ENCODE measurements around the gene CEP350.
"Not testable (repeated sequence)": the region's sequence is repeated elsewhere in the genome, so short reads cannot be mapped to it uniquely, and the experiment has no call there.

The CEP350 gene

DNA sequence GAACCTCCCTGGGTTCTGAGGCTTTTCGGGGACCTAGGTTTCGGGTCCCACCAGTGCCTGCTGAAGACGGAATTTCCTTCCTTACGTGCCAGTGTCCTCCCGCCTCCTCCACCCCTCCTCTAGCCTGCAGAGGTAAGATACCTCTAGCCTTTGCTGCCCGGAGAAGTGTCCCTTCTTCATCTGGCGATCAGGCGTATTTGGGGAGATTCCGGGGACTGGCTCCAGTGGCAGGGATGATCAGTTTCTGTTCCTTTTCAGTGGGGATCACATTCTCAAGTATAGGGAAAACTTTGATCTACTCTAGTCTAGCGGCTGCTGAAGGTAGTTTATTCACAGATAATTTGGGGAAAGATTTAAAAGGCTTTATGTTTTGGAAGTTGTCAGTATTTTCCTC is 674 bp downstream of the CEP350 start:
- Histone ChIP-seq H3K4me1 (ENCODE audit: control insufficient read depth in 1 of 2, insufficient read depth in 2 of 2, low read length in 2 of 2) (no peaks in the 10 kb centered on the region), H3K4me2 (ENCODE audit: low read length) (peak overlapping the region; percentile 61), H3K79me2 (ENCODE audit: control insufficient read depth, insufficient read depth, low read length, poor library complexity) (peaks cover 6% of the 10 kb centered on the region), H3K14ac (ENCODE audit: low read length) (peak overlapping the region; percentile 93), H3K79me1 (ENCODE audit: low read length) (peaks cover 6% of the 10 kb centered on the region), H4K12ac (ENCODE audit: low read depth, low read length) (no peak overlapping the region), H3K4ac (ENCODE audit: low read depth, low read length) (peak overlapping the region; percentile 66), H2BK120ac (ENCODE audit: insufficient read depth, low read length, poor library complexity) (peak overlapping the region; percentile 59), H2AFZ (ENCODE audit: insufficient read depth, low read length, poor library complexity) (peak overlapping the region; percentile 80), H4K91ac (ENCODE audit: low read depth, low read length) (peak overlapping the region; percentile 88), H3K18ac (ENCODE audit: low read length) (peak overlapping the region; percentile 84), H3K27ac (ENCODE audit: low read depth, low read length) (peak overlapping the region; percentile 84), H2BK12ac (ENCODE audit: low read length) (no peak overlapping the region), H3K27me3 (ENCODE audit: insufficient read depth, low read length) (no peaks in the 10 kb centered on the region), H3K36me3 (ENCODE audit: control insufficient read depth in 1 of 2, insufficient read depth in 2 of 2, low read length in 2 of 2) (no peaks in the 10 kb centered on the region), H3K9me3 (ENCODE audit: insufficient read depth, low read depth, low read length) (no peaks in the 10 kb centered on the region), H3K4me3 (ENCODE audit: low read depth, low read length) (peak overlapping the region; percentile 98), H4K8ac (ENCODE audit: low read depth, low read length) (peak overlapping the region; percentile 94), H2AK5ac (ENCODE audit: low read length) (no peak overlapping the region), H2BK5ac (ENCODE audit: low read depth, low read length, poor library complexity) (peak overlapping the region; percentile 83), H3K23ac (ENCODE audit: low read length) (no peak overlapping the region), H3K9ac (ENCODE audit: low read length) (peak overlapping the region; percentile 96)
- no CpG with 5 or more reads among the region's 10 CpGs for WGBS (ENCODE audit: extremely low coverage, insufficient coverage, insufficient read length)
- peak; percentile 29 to 54 for DNase-seq

DNA sequence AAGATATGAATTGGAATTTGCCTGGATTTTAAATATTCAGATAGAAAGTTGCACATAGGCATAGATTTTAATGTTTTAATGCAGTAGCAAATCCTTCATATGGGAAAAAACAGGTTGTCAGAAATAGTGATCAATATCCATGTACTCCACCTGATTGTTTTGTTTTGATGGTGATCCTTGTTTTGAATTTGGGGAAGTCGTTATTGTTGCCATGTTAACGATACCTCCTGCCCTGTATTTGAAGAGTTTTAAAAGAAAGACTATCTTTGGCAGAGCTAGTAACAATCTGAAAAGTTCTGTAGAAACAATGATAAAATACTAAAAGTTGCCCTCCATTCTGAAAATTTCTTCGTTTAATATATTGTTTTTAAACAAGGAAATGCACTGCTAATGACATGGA is 1.1 kb downstream of the CEP350 start:
- Histone ChIP-seq H3K79me2 (ENCODE audit: control insufficient read depth, insufficient read depth, low read length, poor library complexity) (peaks cover 6% of the 10 kb centered on the region), H3K4me1 (ENCODE audit: control insufficient read depth in 1 of 2, insufficient read depth in 2 of 2, low read length in 2 of 2) (no peaks in the 10 kb centered on the region), H3K4me3 (ENCODE audit: low read depth, low read length) (no peak overlapping the region), H3K79me1 (ENCODE audit: low read length) (peaks cover 6% of the 10 kb centered on the region), H3K9ac (ENCODE audit: low read length) (no peak overlapping the region), H3K27ac (ENCODE audit: low read depth, low read length) (no peak overlapping the region), H3K27me3 (ENCODE audit: insufficient read depth, low read length) (no peaks in the 10 kb centered on the region), H3K4me2 (ENCODE audit: low read length) (peak overlapping the region; percentile 61), H2BK12ac (ENCODE audit: low read length) (no peak overlapping the region), H4K91ac (ENCODE audit: low read depth, low read length) (no peak overlapping the region), H2AFZ (ENCODE audit: insufficient read depth, low read length, poor library complexity) (no peak overlapping the region), H3K18ac (ENCODE audit: low read length) (no peak overlapping the region), H3K4ac (ENCODE audit: low read depth, low read length) (no peak overlapping the region), H4K12ac (ENCODE audit: low read depth, low read length) (no peak overlapping the region), H2AK5ac (ENCODE audit: low read length) (no peak overlapping the region), H2BK120ac (ENCODE audit: insufficient read depth, low read length, poor library complexity) (no peak overlapping the region), H3K9me3 (ENCODE audit: insufficient read depth, low read depth, low read length) (no peaks in the 10 kb centered on the region), H2BK5ac (ENCODE audit: low read depth, low read length, poor library complexity) (no peak overlapping the region), H4K8ac (ENCODE audit: low read depth, low read length) (no peak overlapping the region), H3K23ac (ENCODE audit: low read length) (no peak overlapping the region), H3K36me3 (ENCODE audit: control insufficient read depth in 1 of 2, insufficient read depth in 2 of 2, low read length in 2 of 2) (no peaks in the 10 kb centered on the region), H3K14ac (ENCODE audit: low read length) (no peak overlapping the region)
- no peak for DNase-seq
- WGBS (ENCODE audit: extremely low coverage, insufficient coverage, insufficient read length): no CpG with 5 or more reads among the region's 3 CpGs

GRCh38 chr1:179958359-179958758 is 3.7 kb downstream of the CEP350 start:
- Histone ChIP-seq H3K4me3 (ENCODE audit: low read depth, low read length) (no peak overlapping the region), H3K14ac (ENCODE audit: low read length) (no peak overlapping the region), H3K9ac (ENCODE audit: low read length) (no peak overlapping the region), H3K4me1 (ENCODE audit: control insufficient read depth in 1 of 2, insufficient read depth in 2 of 2, low read length in 2 of 2) (no peaks in the 10 kb centered on the region), H3K27ac (ENCODE audit: low read depth, low read length) (no peak overlapping the region), H3K36me3 (ENCODE audit: control insufficient read depth in 1 of 2, insufficient read depth in 2 of 2, low read length in 2 of 2) (peaks cover 0 to 6% of the 10 kb centered on the region in 2 experiments), H3K4ac (ENCODE audit: low read depth, low read length) (no peak overlapping the region), H2AFZ (ENCODE audit: insufficient read depth, low read length, poor library complexity) (no peak overlapping the region), H2AK5ac (ENCODE audit: low read length) (no peak overlapping the region), H2BK5ac (ENCODE audit: low read depth, low read length, poor library complexity) (no peak overlapping the region), H3K9me3 (ENCODE audit: insufficient read depth, low read depth, low read length) (no peaks in the 10 kb centered on the region), H3K23ac (ENCODE audit: low read length) (no peak overlapping the region), H2BK120ac (ENCODE audit: insufficient read depth, low read length, poor library complexity) (no peak overlapping the region), H4K91ac (ENCODE audit: low read depth, low read length) (no peak overlapping the region), H3K27me3 (ENCODE audit: insufficient read depth, low read length) (no peaks in the 10 kb centered on the region), H2BK12ac (ENCODE audit: low read length) (no peak overlapping the region), H3K79me1 (ENCODE audit: low read length) (peaks cover 6% of the 10 kb centered on the region), H4K8ac (ENCODE audit: low read depth, low read length) (no peak overlapping the region), H3K4me2 (ENCODE audit: low read length) (no peak overlapping the region), H3K79me2 (ENCODE audit: control insufficient read depth, insufficient read depth, low read length, poor library complexity) (peaks cover 6% of the 10 kb centered on the region), H3K18ac (ENCODE audit: low read length) (no peak overlapping the region), H4K12ac (ENCODE audit: low read depth, low read length) (no peak overlapping the region)
- DNase-seq: no peak
- no CpG with 5 or more reads among the region's 3 CpGs for WGBS (ENCODE audit: extremely low coverage, insufficient coverage, insufficient read length)

DNA sequence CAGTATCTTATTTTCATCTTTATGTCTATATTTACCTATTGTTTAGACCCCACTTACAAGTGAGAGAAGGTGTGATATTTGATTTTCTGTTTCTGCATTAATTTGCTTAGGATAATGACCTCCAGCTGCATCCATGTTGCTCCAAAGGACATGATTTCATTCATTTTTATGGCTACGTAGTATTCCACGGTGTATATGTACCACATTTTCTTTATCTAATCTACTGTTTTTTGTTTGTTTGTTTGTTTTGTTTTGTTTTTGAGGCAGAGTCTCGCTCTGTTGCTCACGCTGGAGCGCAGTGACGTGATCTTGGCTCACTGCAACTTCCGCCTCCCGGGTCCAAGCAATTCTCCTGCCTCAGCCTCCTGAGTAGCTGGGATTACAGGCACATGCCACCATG is 7.6 kb downstream of the CEP350 start:
- not testable (repeated sequence) for H4K91ac ChIP-seq (ENCODE audit: low read depth, low read length); H3K9me3 ChIP-seq (ENCODE audit: insufficient read depth, low read depth, low read length); H3K4me3 ChIP-seq (ENCODE audit: low read depth, low read length); H3K14ac ChIP-seq (ENCODE audit: low read length); H3K4me1 ChIP-seq (ENCODE audit: control insufficient read depth in 1 of 2, insufficient read depth in 2 of 2, low read length in 2 of 2); H3K4me2 ChIP-seq (ENCODE audit: low read length); H3K23ac ChIP-seq (ENCODE audit: low read length); H3K27ac ChIP-seq (ENCODE audit: low read depth, low read length); H3K27me3 ChIP-seq (ENCODE audit: insufficient read depth, low read length); H3K36me3 ChIP-seq (ENCODE audit: control insufficient read depth in 1 of 2, insufficient read depth in 2 of 2, low read length in 2 of 2); H2AFZ ChIP-seq (ENCODE audit: insufficient read depth, low read length, poor library complexity); DNase-seq; H2BK12ac ChIP-seq (ENCODE audit: low read length); H3K79me2 ChIP-seq (ENCODE audit: control insufficient read depth, insufficient read depth, low read length, poor library complexity); H3K18ac ChIP-seq (ENCODE audit: low read length); H4K8ac ChIP-seq (ENCODE audit: low read depth, low read length); H2BK5ac ChIP-seq (ENCODE audit: low read depth, low read length, poor library complexity); H4K12ac ChIP-seq (ENCODE audit: low read depth, low read length); H3K79me1 ChIP-seq (ENCODE audit: low read length); H3K9ac ChIP-seq (ENCODE audit: low read length); H2AK5ac ChIP-seq (ENCODE audit: low read length); H2BK120ac ChIP-seq (ENCODE audit: insufficient read depth, low read length, poor library complexity)
- no CpG with 5 or more reads among the region's 8 CpGs for WGBS (ENCODE audit: extremely low coverage, insufficient coverage, insufficient read length)
- peak overlapping the region; percentile 41 for H3K4ac ChIP-seq (ENCODE audit: low read depth, low read length)

All from trophoblast cell (in vitro differentiated cells and primary cell).